Panc1 (cell line): ENCODE data around the gene NUTF2. TPM values are rescaled to one million over a fixed set of nuclear protein-coding genes. Genes with fewer than 3 reads are reported as not detected.

ENCODE experiments used
- ATAC-seq: fragments of 200-7000 bp; cut with Tn5 transposase; 2 replicates; pipeline ENCODE4 v1.9.1; 2020; ENCODE audit warnings: mild to moderate bottlenecking, moderate library complexity
- BruUV-seq: library from RNA; stranded (reverse); fragments of 400-500 nt; replicated peaks from 2 replicates; lab custom pipeline; 2021; lab: Mats Ljungman, UMichigan
- CTCF ChIA-PET: fragments of 300-600 bp; sonication (Branson Sonifier 250); formaldehyde crosslinking; loops from one replicate; lab custom pipeline; 2022; ENCODE audit warnings: antibody characterized with exemption; lab: Charles Lee
- POLR2A ChIA-PET: fragments of 300-600 bp; sonication (Branson Sonifier 250); formaldehyde crosslinking; loops from one replicate; lab custom pipeline; 2022; ENCODE audit warnings: antibody characterized with exemption; lab: Charles Lee
- DNase-seq: peaks from one replicate; pipeline ENCODE4 v3.0.0-alpha.2; 2010; ENCODE audit warnings: low read depth, low spot score
- H3K27ac ChIP-seq: 2 replicates; pipeline ENCODE4 v1.5.1; 2011; ENCODE audit warnings: mild to moderate bottlenecking, low read length, inconsistent platforms
- H3K27me3 ChIP-seq: fragments of 200-500 bp; sonication (Bioruptor generic); 2 replicates; pipeline ENCODE4 v1.6.0; 2014; ENCODE audit warnings: low read length, inconsistent platforms; ENCODE audit not compliant: control insufficient read depth, insufficient read depth
- H3K36me3 ChIP-seq: fragments of 200-500 bp; sonication (Bioruptor generic); 2 replicates; pipeline ENCODE4 v1.5.1; 2014; ENCODE audit warnings: inconsistent platforms, mild to moderate bottlenecking, low read length, moderate library complexity; ENCODE audit not compliant: control insufficient read depth, insufficient read depth
- H3K4me1 ChIP-seq: 2 replicates; pipeline ENCODE4 v1.5.1; 2011; ENCODE audit warnings: inconsistent platforms, mild to moderate bottlenecking, low read length, moderate library complexity; ENCODE audit not compliant: control insufficient read depth, insufficient read depth
- H3K4me3 ChIP-seq, 2 experiments: 2 replicates each; pipeline ENCODE4 v1.5.1; 2011 to 2012; ENCODE audit warnings: low read depth in 2 of 2, low read length in 2 of 2, mild to moderate bottlenecking in 2 of 2, inconsistent platforms in 1 of 2, moderate library complexity in 1 of 2
- H3K9me3 ChIP-seq: fragments of 200-500 bp; sonication (Bioruptor generic); 2 replicates; pipeline ENCODE4 v1.5.1; 2014; ENCODE audit warnings: low read depth, mild to moderate bottlenecking, inconsistent platforms, low read length, moderate library complexity; ENCODE audit not compliant: control insufficient read depth, insufficient read depth
- CTCF ChIP-seq: fragments of 450-650 bp; IDR thresholded peaks from 2 replicates; pipeline ENCODE4 v1.5.1; 2017; ENCODE audit warnings: mild to moderate bottlenecking
- POLR2AphosphoS5 ChIP-seq: IDR thresholded peaks from 2 replicates; pipeline ENCODE4 v1.6.1; 2012; ENCODE audit warnings: mild to moderate bottlenecking, low read depth, low read length, moderate library complexity
- REST ChIP-seq, 2 experiments: IDR thresholded peaks; 2 replicates each; pipeline ENCODE4 v1.6.1; 2011 to 2012; ENCODE audit warnings: low read depth in 2 of 2, control low read depth in 1 of 2, low read length in 1 of 2, mild to moderate bottlenecking in 1 of 2, moderate library complexity in 1 of 2; ENCODE audit not compliant: insufficient read depth in 1 of 2
- SIN3A ChIP-seq: IDR thresholded peaks from 2 replicates; pipeline ENCODE4 v1.6.1; 2012; ENCODE audit warnings: low read depth, mild to moderate bottlenecking, low read length, moderate library complexity, borderline replicate concordance; ENCODE audit not compliant: insufficient read depth
- TCF7L2 ChIP-seq: IDR thresholded peaks from 2 replicates; pipeline ENCODE4 v1.6.1; 2011; ENCODE audit warnings: mild to moderate bottlenecking, low read depth, low read length, inconsistent platforms
- in situ Hi-C: cut with HindIII; loops from 2 replicates; pipeline ENCODE4 v1.10.0; 2016; ENCODE audit warnings: low sequenced_read_pairs, low pct_unique_long_range_greater_than_20kb
- intact Hi-C: fragments of 100-400 bp; cut with micrococcal nuclease; formaldehyde crosslinking; loops from one replicate; pipeline ENCODE4 v1.10.0; 2022; ENCODE audit not compliant: unreplicated experiment
- total RNA-seq: library from RNA; stranded (reverse); gene quantifications from one replicate; pipeline ENCODE4 v1.2.1, GENCODE V29; 2021; ENCODE audit not compliant: unreplicated experiment

NUTF2 gene
- total RNA-seq, 1 experiment from 2014 or later, result 119 TPM

- CTCF ChIA-PET, result no interaction called here
- BruUV-seq, result no TSS peak
- Histone ChIP-seq H3K9me3 (no peaks in the 10 kb centered on the region), H3K27ac (no peak overlapping the region), H3K36me3 (no peaks in the 10 kb centered on the region), H3K27me3 (no peaks in the 10 kb centered on the region), H3K4me3 (no peak overlapping the region), H3K4me1 (no peaks in the 10 kb centered on the region; the same call in 1 of the 2 replicates)
- peak; percentile 22; the same call in 1 of the 2 replicates for ATAC-seq
- intact Hi-C loops, result no loop called here
- DNase-seq, result no peak
- in situ Hi-C loops, result no loop called here
- no peak for TF ChIP-seq SIN3A
- no peak for TF ChIP-seq TCF7L2
- no peak for TF ChIP-seq POLR2AphosphoS5
- TF ChIP-seq REST (IDR thresholded peaks at IDR 0.05; ENCODE audit: insufficient read depth in 1 of 2, low read depth in 2 of 2, low read length in 1 of 2), result no peak
- POLR2A ChIA-PET, result no interaction called here
These were observed 70.6 kb downstream of the NUTF2 start for GRCh38 chr16:67917140-67917851.

- in situ Hi-C loops (no loop called here), intact Hi-C loops (no loop called here)
- H3K4me3 ChIP-seq, result no peak overlapping the region
- H3K27me3 ChIP-seq, result no peaks in the 10 kb centered on the region
- no peaks in the 10 kb centered on the region; the same call in 1 of the 2 replicates for H3K4me1 ChIP-seq
- ATAC-seq, result peak; percentile 52; the same call in 1 of the 2 replicates
- TF ChIP-seq POLR2AphosphoS5, result no peak
- DNase-seq, result peak; percentile 47
- no peak overlapping the region for H3K27ac ChIP-seq
- ChIA-PET CTCF (no interaction called here), POLR2A (no interaction called here)
- no TSS peak for BruUV-seq
- H3K36me3 ChIP-seq, result no peaks in the 10 kb centered on the region
- no peaks in the 10 kb centered on the region for H3K9me3 ChIP-seq
These were observed 71.1 kb downstream of the NUTF2 start for GRCh38 chr16:67917852-67918236.

GRCh38 chr16:67919622-67920221 is 73.0 kb downstream of the NUTF2 start:
- no peak for DNase-seq
- ChIA-PET CTCF (no interaction called here), POLR2A (no interaction called here)
- no peak for TF ChIP-seq REST (IDR thresholded peaks at IDR 0.05; ENCODE audit: insufficient read depth in 1 of 2, low read depth in 2 of 2, low read length in 1 of 2)
- TF ChIP-seq SIN3A, result no peak
- no peak for TF ChIP-seq TCF7L2
- TF ChIP-seq POLR2AphosphoS5, result no peak
- no peak for TF ChIP-seq CTCF
- H3K4me3 ChIP-seq, result no peak overlapping the region
- intact Hi-C loops (no loop called here), in situ Hi-C loops (no loop called here)
- no peaks in the 10 kb centered on the region; the same call in 1 of the 2 replicates for H3K4me1 ChIP-seq
- H3K27ac ChIP-seq, result no peak overlapping the region
- no TSS peak for BruUV-seq
- H3K36me3 ChIP-seq, result no peaks in the 10 kb centered on the region
- H3K9me3 ChIP-seq, result no peaks in the 10 kb centered on the region
- ATAC-seq, result no peak
- H3K27me3 ChIP-seq, result no peaks in the 10 kb centered on the region
